Type B pancreatic cell (in vitro differentiated cells): ENCODE measurements around the gene LYAR. TPM values are rescaled to one million over a fixed set of nuclear protein-coding genes. Genes with fewer than 3 reads are reported as not detected.

Experiments
- DNase-seq: peaks from one replicate; pipeline ENCODE4 v3.0.0; 2021; ENCODE audit warnings: mixed read lengths; ENCODE audit not compliant: unreplicated experiment; ENCODE audit errors: extremely low spot score
- H3K27ac Mint-ChIP-seq: 2 replicates; pipeline ENCODE4 v1.8.0; 2021; ENCODE audit warnings: mild to moderate bottlenecking, mixed read lengths
- H3K27me3 Mint-ChIP-seq: 2 replicates; pipeline ENCODE4 v1.8.0; 2021; ENCODE audit warnings: mixed read lengths
- H3K36me3 Mint-ChIP-seq: 2 replicates; pipeline ENCODE4 v1.8.0; 2021; ENCODE audit warnings: mixed read lengths
- H3K4me1 Mint-ChIP-seq: one replicate; pipeline ENCODE4 v1.8.0; 2021; ENCODE audit warnings: mixed read lengths; ENCODE audit not compliant: unreplicated experiment
- H3K4me3 Mint-ChIP-seq: 2 replicates; pipeline ENCODE4 v1.8.0; 2021; ENCODE audit warnings: mild to moderate bottlenecking, mixed read lengths
- H3K9me3 Mint-ChIP-seq: 2 replicates; pipeline ENCODE4 v1.8.0; 2021; ENCODE audit warnings: mixed read lengths
- long read RNA-seq: library from polyadenylated mRNA; unstranded; transcript quantifications from one replicate; pipeline ENCODE4 v2.0.0, GENCODE V29; 2020
- total RNA-seq: library from RNA; stranded (reverse); gene quantifications from 2 replicates; pipeline ENCODE4 v1.2.1, GENCODE V29; 2021; ENCODE audit warnings: low replicate concordance
- TF ChIP-seq, protein P1 (sequence below): fragments of 200-600 bp; sonication (generic); conservative IDR thresholded peaks from 2 replicates; pipeline ENCODE4 v1.5.0; 2021; ENCODE audit warnings: antibody characterized with exemption, mild to moderate bottlenecking

Gene LYAR, protein sequence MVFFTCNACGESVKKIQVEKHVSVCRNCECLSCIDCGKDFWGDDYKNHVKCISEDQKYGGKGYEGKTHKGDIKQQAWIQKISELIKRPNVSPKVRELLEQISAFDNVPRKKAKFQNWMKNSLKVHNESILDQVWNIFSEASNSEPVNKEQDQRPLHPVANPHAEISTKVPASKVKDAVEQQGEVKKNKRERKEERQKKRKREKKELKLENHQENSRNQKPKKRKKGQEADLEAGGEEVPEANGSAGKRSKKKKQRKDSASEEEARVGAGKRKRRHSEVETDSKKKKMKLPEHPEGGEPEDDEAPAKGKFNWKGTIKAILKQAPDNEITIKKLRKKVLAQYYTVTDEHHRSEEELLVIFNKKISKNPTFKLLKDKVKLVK
- 12.4 and 18.6 TPM in 2 replicates for total RNA-seq
- long read RNA-seq, transcript LYAR-201 (10 exons, 1,569 nt), result major isoform, 6 of 11 reads
- long read RNA-seq, partial matches to known transcripts, result 4 of 11 reads
- long read RNA-seq, other reads (novel, unspliced or antisense), result 1 of 11 reads

DNA sequence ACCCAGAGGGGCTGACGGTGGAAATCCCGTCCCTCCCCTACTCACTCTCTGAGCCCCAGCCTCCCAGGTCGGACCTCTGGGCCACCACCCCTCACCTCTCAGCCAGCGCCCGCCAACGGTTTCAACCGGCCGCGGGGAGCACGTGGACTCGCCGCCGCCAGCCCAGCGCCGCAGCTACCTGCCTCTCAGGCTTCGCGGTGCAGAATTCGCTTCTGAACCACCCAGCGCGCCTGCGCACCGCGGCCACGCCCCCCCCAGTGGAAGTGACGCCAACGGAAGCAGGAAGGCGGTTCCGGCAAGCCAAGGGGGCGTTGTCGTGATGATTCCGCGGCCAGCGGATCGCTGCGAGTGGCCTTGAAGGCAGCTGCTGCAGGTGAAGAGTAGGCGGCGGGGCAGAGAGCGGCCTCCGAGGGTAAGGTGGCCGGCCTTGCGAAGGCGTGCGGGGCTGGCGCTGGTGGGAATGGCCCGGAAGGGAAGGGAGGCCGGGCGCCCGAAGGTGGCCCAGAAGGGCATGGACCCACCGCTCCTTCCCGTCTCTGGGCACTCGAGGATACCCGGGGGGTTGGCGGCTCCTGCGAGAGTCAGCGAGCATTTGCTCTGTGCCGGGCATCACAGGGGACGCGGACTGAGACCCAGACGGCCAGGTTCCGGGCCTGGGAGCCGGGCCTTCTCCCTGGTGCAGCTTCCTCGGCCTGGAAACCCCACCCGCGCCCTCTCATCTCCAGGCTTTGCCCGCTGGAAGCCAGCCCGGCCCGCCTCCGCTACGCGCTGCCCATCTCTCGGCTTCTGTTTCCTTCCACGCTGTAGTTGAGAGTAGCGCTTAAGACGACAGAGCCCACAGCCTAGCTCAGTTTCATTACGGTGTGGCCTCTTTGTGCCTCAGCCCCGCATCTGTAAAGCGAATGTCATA is at the start of gene LYAR, which contains the start of gene ZBTB49:
TSS of gene LYAR (minus strand) at position 214 of the 910 bp plus-strand sequence. CDS start 6,412 bp downstream, outside the sequence.
TSS of gene ZBTB49 (plus strand) at position 311 of the 910 bp plus-strand sequence. CDS start 9,695 bp downstream, outside the sequence.
- TF ChIP-seq, protein P1, sequence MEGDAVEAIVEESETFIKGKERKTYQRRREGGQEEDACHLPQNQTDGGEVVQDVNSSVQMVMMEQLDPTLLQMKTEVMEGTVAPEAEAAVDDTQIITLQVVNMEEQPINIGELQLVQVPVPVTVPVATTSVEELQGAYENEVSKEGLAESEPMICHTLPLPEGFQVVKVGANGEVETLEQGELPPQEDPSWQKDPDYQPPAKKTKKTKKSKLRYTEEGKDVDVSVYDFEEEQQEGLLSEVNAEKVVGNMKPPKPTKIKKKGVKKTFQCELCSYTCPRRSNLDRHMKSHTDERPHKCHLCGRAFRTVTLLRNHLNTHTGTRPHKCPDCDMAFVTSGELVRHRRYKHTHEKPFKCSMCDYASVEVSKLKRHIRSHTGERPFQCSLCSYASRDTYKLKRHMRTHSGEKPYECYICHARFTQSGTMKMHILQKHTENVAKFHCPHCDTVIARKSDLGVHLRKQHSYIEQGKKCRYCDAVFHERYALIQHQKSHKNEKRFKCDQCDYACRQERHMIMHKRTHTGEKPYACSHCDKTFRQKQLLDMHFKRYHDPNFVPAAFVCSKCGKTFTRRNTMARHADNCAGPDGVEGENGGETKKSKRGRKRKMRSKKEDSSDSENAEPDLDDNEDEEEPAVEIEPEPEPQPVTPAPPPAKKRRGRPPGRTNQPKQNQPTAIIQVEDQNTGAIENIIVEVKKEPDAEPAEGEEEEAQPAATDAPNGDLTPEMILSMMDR, result no peak
- Mint-ChIP-seq H3K9me3 (peaks cover 4% of the 10 kb centered on the region), H3K4me1 (peaks cover 26% of the 10 kb centered on the region), H3K27me3 (no peaks in the 10 kb centered on the region), H3K27ac (peak within 1 kb of the TSS; percentile 90), H3K36me3 (peaks cover 4% of the 10 kb centered on the region), H3K4me3 (peak within 1 kb of the TSS; percentile 96)
- DNase-seq, result peak; percentile 98

GRCh38 chr4:4339504-4340085 is 49.6 kb upstream of the LYAR start:
- no peak for DNase-seq

DNA sequence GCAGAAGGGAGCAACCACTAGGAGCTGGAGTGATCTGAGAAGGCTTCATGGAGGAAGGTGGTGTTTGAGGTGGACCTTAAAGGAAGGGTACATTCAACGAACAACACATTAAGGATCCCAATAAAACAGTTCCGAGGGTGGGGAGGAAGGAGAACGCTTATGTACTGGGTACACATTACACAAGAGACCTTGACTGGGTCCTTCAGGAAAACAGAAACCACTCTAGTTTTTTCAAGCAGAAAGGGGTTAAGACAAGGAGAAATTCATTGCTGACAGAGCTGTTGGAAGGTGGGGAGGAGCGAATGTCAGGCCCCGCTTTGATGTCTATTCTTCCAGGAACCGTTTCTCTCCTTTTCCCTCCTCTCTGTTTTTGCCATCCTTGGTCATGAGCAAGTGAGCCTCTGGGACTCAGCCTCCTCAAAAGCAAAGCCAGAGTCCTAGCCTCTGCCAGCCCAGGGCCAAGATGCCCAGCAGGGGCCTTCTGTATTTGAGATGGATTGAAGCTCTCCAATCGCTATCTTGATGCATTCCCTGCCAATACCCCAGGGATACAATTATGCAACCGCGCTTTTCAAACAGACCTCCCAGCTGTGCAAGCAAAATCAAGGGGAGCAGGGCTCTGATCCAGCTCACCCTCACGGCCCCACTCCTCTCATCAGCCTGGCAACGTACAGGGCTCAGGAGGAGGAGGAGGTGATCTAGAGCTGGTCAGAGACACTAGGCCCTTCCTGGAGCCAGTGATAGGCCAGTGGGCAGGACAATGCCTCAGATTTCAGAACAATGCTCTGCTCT is 48.5 kb upstream of the LYAR start:
- Mint-ChIP-seq H3K4me1 (no peaks in the 10 kb centered on the region), H3K9me3 (no peaks in the 10 kb centered on the region), H3K27ac (no peak overlapping the region), H3K4me3 (no peak overlapping the region), H3K36me3 (no peaks in the 10 kb centered on the region), H3K27me3 (peaks cover 26% of the 10 kb centered on the region)
- TF ChIP-seq, protein P1, result no peak
- DNase-seq, result no peak

More at GRCh38 chr4:4339504-4340085, 49.6 kb upstream of the LYAR start:
- TF ChIP-seq, protein P1, result no peak
- no peaks in the 10 kb centered on the region for H3K4me1 Mint-ChIP-seq
- H3K27ac Mint-ChIP-seq, result no peak overlapping the region
- no peaks in the 10 kb centered on the region for H3K9me3 Mint-ChIP-seq
- H3K27me3 Mint-ChIP-seq, result peaks cover 26% of the 10 kb centered on the region
- no peaks in the 10 kb centered on the region for H3K36me3 Mint-ChIP-seq
- H3K4me3 Mint-ChIP-seq, result no peak overlapping the region

GRCh38 chr4:4334798-4335520 is 45.0 kb upstream of the LYAR start:
- Mint-ChIP-seq H3K4me3 (no peak overlapping the region), H3K27ac (no peak overlapping the region), H3K4me1 (no peaks in the 10 kb centered on the region), H3K9me3 (no peaks in the 10 kb centered on the region), H3K36me3 (no peaks in the 10 kb centered on the region), H3K27me3 (peaks cover 22% of the 10 kb centered on the region)
- TF ChIP-seq, protein P1, result peak; percentile 88
- DNase-seq, result no peak
